GM12878 (cell line): Measurements from ENCODE around the gene BRCA2. TPM values are rescaled to one million over a fixed set of nuclear protein-coding genes. Genes with fewer than 3 reads are reported as not detected.

ENCODE experiments used
- HDAC6 ChIP-seq: fragments of 200-600 bp; sonication (generic); IDR thresholded peaks from one replicate; pipeline ENCODE4 v1.8.0; 2017; ENCODE audit warnings: antibody characterized with exemption; ENCODE audit not compliant: unreplicated experiment
- POLR2A ChIP-seq: IDR thresholded peaks from 2 replicates; pipeline ENCODE4 v1.6.1; 2011; ENCODE audit warnings: low read depth, mild to moderate bottlenecking, low read length
- TBL1XR1 ChIP-seq: IDR thresholded peaks from 2 replicates; pipeline ENCODE4 v1.6.1; 2012; ENCODE audit warnings: low read depth, low read length, improper control_type of control experiment
- ZNF207 ChIP-seq: fragments of 450-650 bp; IDR thresholded peaks from 2 replicates; pipeline ENCODE4 v1.6.1; 2014; ENCODE audit warnings: antibody characterized with exemption, mild to moderate bottlenecking, borderline replicate concordance
- polyA plus RNA-seq, 11 experiments: library from polyadenylated mRNA; depleted of rRNA in 4 of 11; unstranded in 6 of 11; stranded (reverse) in 5 of 11; fragments of >200 nt; fragmentation: Nextera tagmentation in 4 of 11; fragmentation: Illumina TruSeq in 1 of 11; extraction: Ambion mirVana in 4 of 11; extraction: Trizol in 1 of 11; gene quantifications; 1 replicate in 1 of 11; 2 replicates in 10 of 11; pipeline versions ENCODE4 v1.2.1 to v1.2.3, GENCODE V29; 2011 to 2016; ENCODE audit warnings: inconsistent platforms in 2 of 11, missing spikeins in 2 of 11, low read depth in 1 of 11
- total RNA-seq, 4 experiments: library from RNA; depleted of rRNA in 3 of 4; stranded (reverse); fragments of >200 nt in 3 of 4; fragmentation: Illumina TruSeq in 1 of 4; extraction: Trizol in 1 of 4; gene quantifications; 2 replicates each; pipeline versions ENCODE4 v1.2.1 to v1.2.3, GENCODE V29; 2013 to 2021
- TF ChIP-seq, protein P1 (sequence below): IDR thresholded peaks from 2 replicates; pipeline ENCODE4 v1.6.1; 2011; ENCODE audit warnings: mild to moderate bottlenecking, low read depth, low read length, moderate library complexity; ENCODE audit not compliant: insufficient replicate concordance
- TF ChIP-seq, protein P2 (sequence below): fragments of 450-650 bp; IDR thresholded peaks from 2 replicates; pipeline ENCODE4 v1.6.1; 2017; ENCODE audit warnings: mild to moderate bottlenecking, moderate library complexity
- TF ChIP-seq, protein P3 (sequence below): fragments of 450-650 bp; IDR thresholded peaks from 2 replicates; pipeline ENCODE4 v1.6.1; 2017; ENCODE audit warnings: mild to moderate bottlenecking, moderate library complexity

BRCA2 gene
- total and polyA plus RNA-seq, 10 of the 15 experiments (the other 5 are each of a cell fraction or from before 2014, with no cell fraction given): 7.6 to 42.2 (median 23.9) TPM

DNA sequence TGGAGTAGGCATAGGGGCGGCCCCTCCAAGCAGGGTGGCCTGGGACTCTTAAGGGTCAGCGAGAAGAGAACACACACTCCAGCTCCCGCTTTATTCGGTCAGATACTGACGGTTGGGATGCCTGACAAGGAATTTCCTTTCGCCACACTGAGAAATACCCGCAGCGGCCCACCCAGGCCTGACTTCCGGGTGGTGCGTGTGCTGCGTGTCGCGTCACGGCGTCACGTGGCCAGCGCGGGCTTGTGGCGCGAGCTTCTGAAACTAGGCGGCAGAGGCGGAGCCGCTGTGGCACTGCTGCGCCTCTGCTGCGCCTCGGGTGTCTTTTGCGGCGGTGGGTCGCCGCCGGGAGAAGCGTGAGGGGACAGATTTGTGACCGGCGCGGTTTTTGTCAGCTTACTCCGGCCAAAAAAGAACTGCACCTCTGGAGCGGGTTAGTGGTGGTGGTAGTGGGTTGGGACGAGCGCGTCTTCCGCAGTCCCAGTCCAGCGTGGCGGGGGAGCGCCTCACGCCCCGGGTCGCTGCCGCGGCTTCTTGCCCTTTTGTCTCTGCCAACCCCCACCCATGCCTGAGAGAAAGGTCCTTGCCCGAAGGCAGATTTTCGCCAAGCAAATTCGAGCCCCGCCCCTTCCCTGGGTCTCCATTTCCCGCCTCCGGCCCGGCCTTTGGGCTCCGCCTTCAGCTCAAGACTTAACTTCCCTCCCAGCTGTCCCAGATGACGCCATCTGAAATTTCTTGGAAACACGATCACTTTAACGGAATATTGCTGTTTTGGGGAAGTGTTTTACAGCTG lies at the start of gene BRCA2, which contains the start of gene ZAR1L (continued):
- TF ChIP-seq, protein P1, sequence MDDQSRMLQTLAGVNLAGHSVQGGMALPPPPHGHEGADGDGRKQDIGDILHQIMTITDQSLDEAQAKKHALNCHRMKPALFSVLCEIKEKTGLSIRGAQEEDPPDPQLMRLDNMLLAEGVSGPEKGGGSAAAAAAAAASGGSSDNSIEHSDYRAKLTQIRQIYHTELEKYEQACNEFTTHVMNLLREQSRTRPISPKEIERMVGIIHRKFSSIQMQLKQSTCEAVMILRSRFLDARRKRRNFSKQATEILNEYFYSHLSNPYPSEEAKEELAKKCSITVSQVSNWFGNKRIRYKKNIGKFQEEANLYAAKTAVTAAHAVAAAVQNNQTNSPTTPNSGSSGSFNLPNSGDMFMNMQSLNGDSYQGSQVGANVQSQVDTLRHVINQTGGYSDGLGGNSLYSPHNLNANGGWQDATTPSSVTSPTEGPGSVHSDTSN: peak; percentile 16
- TF ChIP-seq HDAC6 (peak; percentile 39), ZNF207 (peak; percentile 85), TBL1XR1 (no peak), POLR2A (peak; percentile 91)
- TF ChIP-seq, protein P2, sequence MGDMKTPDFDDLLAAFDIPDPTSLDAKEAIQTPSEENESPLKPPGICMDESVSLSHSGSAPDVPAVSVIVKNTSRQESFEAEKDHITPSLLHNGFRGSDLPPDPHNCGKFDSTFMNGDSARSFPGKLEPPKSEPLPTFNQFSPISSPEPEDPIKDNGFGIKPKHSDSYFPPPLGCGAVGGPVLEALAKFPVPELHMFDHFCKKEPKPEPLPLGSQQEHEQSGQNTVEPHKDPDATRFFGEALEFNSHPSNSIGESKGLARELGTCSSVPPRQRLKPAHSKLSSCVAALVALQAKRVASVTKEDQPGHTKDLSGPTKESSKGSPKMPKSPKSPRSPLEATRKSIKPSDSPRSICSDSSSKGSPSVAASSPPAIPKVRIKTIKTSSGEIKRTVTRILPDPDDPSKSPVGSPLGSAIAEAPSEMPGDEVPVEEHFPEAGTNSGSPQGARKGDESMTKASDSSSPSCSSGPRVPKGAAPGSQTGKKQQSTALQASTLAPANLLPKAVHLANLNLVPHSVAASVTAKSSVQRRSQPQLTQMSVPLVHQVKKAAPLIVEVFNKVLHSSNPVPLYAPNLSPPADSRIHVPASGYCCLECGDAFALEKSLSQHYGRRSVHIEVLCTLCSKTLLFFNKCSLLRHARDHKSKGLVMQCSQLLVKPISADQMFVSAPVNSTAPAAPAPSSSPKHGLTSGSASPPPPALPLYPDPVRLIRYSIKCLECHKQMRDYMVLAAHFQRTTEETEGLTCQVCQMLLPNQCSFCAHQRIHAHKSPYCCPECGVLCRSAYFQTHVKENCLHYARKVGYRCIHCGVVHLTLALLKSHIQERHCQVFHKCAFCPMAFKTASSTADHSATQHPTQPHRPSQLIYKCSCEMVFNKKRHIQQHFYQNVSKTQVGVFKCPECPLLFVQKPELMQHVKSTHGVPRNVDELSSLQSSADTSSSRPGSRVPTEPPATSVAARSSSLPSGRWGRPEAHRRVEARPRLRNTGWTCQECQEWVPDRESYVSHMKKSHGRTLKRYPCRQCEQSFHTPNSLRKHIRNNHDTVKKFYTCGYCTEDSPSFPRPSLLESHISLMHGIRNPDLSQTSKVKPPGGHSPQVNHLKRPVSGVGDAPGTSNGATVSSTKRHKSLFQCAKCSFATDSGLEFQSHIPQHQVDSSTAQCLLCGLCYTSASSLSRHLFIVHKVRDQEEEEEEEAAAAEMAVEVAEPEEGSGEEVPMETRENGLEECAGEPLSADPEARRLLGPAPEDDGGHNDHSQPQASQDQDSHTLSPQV: 0 out of 2 replicates have a peak, but pooled peaks have one; percentile 35
- TF ChIP-seq, protein P3, sequence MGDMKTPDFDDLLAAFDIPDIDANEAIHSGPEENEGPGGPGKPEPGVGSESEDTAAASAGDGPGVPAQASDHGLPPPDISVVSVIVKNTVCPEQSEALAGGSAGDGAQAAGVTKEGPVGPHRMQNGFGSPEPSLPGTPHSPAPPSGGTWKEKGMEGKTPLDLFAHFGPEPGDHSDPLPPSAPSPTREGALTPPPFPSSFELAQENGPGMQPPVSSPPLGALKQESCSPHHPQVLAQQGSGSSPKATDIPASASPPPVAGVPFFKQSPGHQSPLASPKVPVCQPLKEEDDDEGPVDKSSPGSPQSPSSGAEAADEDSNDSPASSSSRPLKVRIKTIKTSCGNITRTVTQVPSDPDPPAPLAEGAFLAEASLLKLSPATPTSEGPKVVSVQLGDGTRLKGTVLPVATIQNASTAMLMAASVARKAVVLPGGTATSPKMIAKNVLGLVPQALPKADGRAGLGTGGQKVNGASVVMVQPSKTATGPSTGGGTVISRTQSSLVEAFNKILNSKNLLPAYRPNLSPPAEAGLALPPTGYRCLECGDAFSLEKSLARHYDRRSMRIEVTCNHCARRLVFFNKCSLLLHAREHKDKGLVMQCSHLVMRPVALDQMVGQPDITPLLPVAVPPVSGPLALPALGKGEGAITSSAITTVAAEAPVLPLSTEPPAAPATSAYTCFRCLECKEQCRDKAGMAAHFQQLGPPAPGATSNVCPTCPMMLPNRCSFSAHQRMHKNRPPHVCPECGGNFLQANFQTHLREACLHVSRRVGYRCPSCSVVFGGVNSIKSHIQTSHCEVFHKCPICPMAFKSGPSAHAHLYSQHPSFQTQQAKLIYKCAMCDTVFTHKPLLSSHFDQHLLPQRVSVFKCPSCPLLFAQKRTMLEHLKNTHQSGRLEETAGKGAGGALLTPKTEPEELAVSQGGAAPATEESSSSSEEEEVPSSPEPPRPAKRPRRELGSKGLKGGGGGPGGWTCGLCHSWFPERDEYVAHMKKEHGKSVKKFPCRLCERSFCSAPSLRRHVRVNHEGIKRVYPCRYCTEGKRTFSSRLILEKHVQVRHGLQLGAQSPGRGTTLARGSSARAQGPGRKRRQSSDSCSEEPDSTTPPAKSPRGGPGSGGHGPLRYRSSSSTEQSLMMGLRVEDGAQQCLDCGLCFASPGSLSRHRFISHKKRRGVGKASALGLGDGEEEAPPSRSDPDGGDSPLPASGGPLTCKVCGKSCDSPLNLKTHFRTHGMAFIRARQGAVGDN: peak; percentile 97
